Measurements from ENCODE around the gene TP53I3. TPM values are rescaled to one million over a fixed set of nuclear protein-coding genes. Genes with fewer than 3 reads are reported as not detected.

TP53I3 gene
- total and polyA plus RNA-seq, 2 of the 4 experiments (the other 2 are of a cell fraction) = 25.5 to 42.2 TPM

DNA sequence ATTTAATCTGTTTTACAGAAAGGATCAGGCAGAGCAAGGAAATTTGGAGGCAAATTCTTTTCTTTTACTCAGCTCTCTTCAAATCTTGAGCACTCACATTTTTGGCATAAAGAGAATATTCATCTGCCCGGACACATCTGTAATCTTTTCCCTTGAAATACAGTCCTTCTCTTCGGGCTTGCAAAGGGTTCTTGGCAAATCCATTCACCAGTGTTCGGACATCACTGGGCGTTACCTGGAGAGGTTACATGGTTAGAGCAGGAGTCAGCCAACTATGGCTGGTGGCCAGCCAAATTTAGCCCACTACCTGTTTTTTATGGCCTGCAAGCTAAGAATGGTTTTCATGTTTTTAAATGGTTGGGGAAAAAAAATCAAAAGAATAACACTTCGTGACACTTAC lies 36.4 kb upstream of the TP53I3 start:
- H2BK15ac ChIP-seq (ENCODE audit: low read depth, low read length) = no peak overlapping the region
- no peak overlapping the region for H4K91ac ChIP-seq (ENCODE audit: insufficient read depth, low read depth, low read length)
- H3K9ac ChIP-seq (ENCODE audit: low read depth, low read length) = no peak overlapping the region
- H3K9me1 ChIP-seq (ENCODE audit: insufficient read depth, low read length) = peaks cover 6% of the 10 kb centered on the region
- H3K36me3 ChIP-seq (ENCODE audit: control insufficient read depth, insufficient read depth, low read length) = no peaks in the 10 kb centered on the region
- H2BK120ac ChIP-seq (ENCODE audit: low read depth, low read length) = no peak overlapping the region
- no peaks in the 10 kb centered on the region for H3K27me3 ChIP-seq (ENCODE audit: control insufficient read depth, insufficient read depth, low read length)
- BruUV-seq (replicated peaks) = no TSS peak
- H3K18ac ChIP-seq (ENCODE audit: low read depth, low read length) = no peak overlapping the region
- no peak overlapping the region for H3K23ac ChIP-seq (ENCODE audit: low read depth, low read length)
- H3K4me3 ChIP-seq (ENCODE audit: insufficient read depth, low read depth, low read length) = no peak overlapping the region
- ATAC-seq (ENCODE audit: low read depth) (no peak), DNase-seq (no peak)
- TF ChIP-seq MXI1 (IDR thresholded peaks at IDR 0.05; ENCODE audit: borderline replicate concordance, low read depth, low read length) = no peak
- TF ChIP-seq SMC3 (IDR thresholded peaks at IDR 0.05; ENCODE audit: low read depth, low read length) = no peak
- TF ChIP-seq RFX5 (IDR thresholded peaks at IDR 0.05; ENCODE audit: low read depth, low read length) = no peak
- TF ChIP-seq RCOR1 (IDR thresholded peaks at IDR 0.05; ENCODE audit: insufficient replicate concordance, low read length) = no peak
- TF ChIP-seq, protein P1, sequence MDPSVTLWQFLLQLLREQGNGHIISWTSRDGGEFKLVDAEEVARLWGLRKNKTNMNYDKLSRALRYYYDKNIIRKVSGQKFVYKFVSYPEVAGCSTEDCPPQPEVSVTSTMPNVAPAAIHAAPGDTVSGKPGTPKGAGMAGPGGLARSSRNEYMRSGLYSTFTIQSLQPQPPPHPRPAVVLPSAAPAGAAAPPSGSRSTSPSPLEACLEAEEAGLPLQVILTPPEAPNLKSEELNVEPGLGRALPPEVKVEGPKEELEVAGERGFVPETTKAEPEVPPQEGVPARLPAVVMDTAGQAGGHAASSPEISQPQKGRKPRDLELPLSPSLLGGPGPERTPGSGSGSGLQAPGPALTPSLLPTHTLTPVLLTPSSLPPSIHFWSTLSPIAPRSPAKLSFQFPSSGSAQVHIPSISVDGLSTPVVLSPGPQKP (IDR thresholded peaks at IDR 0.05; ENCODE audit: borderline replicate concordance, low read depth, low read length) = no peak
- no peak for TF ChIP-seq FOS (IDR thresholded peaks at IDR 0.05; ENCODE audit: low read depth, low read length)
- TF ChIP-seq BHLHE40 (IDR thresholded peaks at IDR 0.05; ENCODE audit: low read depth, low read length) = no peak
- TF ChIP-seq, protein P2, sequence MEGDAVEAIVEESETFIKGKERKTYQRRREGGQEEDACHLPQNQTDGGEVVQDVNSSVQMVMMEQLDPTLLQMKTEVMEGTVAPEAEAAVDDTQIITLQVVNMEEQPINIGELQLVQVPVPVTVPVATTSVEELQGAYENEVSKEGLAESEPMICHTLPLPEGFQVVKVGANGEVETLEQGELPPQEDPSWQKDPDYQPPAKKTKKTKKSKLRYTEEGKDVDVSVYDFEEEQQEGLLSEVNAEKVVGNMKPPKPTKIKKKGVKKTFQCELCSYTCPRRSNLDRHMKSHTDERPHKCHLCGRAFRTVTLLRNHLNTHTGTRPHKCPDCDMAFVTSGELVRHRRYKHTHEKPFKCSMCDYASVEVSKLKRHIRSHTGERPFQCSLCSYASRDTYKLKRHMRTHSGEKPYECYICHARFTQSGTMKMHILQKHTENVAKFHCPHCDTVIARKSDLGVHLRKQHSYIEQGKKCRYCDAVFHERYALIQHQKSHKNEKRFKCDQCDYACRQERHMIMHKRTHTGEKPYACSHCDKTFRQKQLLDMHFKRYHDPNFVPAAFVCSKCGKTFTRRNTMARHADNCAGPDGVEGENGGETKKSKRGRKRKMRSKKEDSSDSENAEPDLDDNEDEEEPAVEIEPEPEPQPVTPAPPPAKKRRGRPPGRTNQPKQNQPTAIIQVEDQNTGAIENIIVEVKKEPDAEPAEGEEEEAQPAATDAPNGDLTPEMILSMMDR (conservative IDR thresholded peaks at IDR 0.05; ENCODE audit: low read depth, low read length) = no peak
- TF ChIP-seq, protein P3, sequence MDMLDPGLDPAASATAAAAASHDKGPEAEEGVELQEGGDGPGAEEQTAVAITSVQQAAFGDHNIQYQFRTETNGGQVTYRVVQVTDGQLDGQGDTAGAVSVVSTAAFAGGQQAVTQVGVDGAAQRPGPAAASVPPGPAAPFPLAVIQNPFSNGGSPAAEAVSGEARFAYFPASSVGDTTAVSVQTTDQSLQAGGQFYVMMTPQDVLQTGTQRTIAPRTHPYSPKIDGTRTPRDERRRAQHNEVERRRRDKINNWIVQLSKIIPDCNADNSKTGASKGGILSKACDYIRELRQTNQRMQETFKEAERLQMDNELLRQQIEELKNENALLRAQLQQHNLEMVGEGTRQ (IDR thresholded peaks at IDR 0.05; ENCODE audit: low read depth, low read length) = no peak
- TF ChIP-seq POLR2A (IDR thresholded peaks at IDR 0.05; ENCODE audit: low read depth, low read length) = no peak
- no peak for TF ChIP-seq MAZ (IDR thresholded peaks at IDR 0.05; ENCODE audit: borderline replicate concordance, low read depth, low read length)
- no peak for TF ChIP-seq RAD21 (IDR thresholded peaks at IDR 0.05; ENCODE audit: low read length)
- TF ChIP-seq CEBPB (IDR thresholded peaks at IDR 0.05; ENCODE audit: low read depth, low read length) = no peak
- no peak for TF ChIP-seq MAFK (IDR thresholded peaks at IDR 0.05; ENCODE audit: low read depth, low read length)
- no peak for TF ChIP-seq NFE2L2 (IDR thresholded peaks at IDR 0.05; ENCODE audit: low read depth, low read length)
- no peak for TF ChIP-seq CHD1 (IDR thresholded peaks at IDR 0.05; ENCODE audit: low read depth, low read length)
- H2AFZ ChIP-seq (replicated peaks; ENCODE audit: low read length, poor library complexity) = no peak overlapping the region
- H4K5ac ChIP-seq (ENCODE audit: low read depth, low read length) = no peak overlapping the region
- H2BK5ac ChIP-seq (ENCODE audit: low read depth, low read length, poor library complexity, severe bottlenecking) = no peak overlapping the region
- intact Hi-C loops (cut with micrococcal nuclease) (no loop called here), in situ Hi-C loops (cut with MboI; ENCODE audit: low sequenced_read_pairs) (no loop called here), dilution Hi-C loops (cut with HindIII; ENCODE audit: low sequenced_read_pairs, unreplicated experiment) (no loop called here)
- H3K4me1 ChIP-seq (ENCODE audit: control insufficient read depth, insufficient read depth, low read length) = no peaks in the 10 kb centered on the region
- H4K8ac ChIP-seq (ENCODE audit: low read depth in 2 of 2, low read length in 2 of 2) = no peak overlapping the region
- WGBS, 2 experiments (ENCODE audit: extremely low coverage in 2 of 2, insufficient read length in 1 of 2) = no CpG with 5 or more reads among the region's 5 CpGs
- H3K4me2 ChIP-seq (ENCODE audit: low read depth, low read length) = no peak overlapping the region
- H2BK20ac ChIP-seq (ENCODE audit: low read depth, low read length) = no peak overlapping the region
- ChIA-PET CTCF (no interaction called here), POLR2A (ENCODE audit: unreplicated experiment) (no interaction called here)
- peaks cover 20 to 24% of the 10 kb centered on the region in 2 experiments for H3K79me1 ChIP-seq (ENCODE audit: low read depth in 1 of 2, low read length in 2 of 2)
- no peaks in the 10 kb centered on the region for H3K9me3 ChIP-seq (ENCODE audit: control insufficient read depth, insufficient read depth, low read length)
- H3K27ac ChIP-seq (ENCODE audit: insufficient read depth, low read length) = no peak overlapping the region
- no peak overlapping the region for H2AK5ac ChIP-seq (ENCODE audit: low read depth, low read length)
- no peak overlapping the region for H3K4ac ChIP-seq (ENCODE audit: low read depth, low read length)
- no peak overlapping the region for H3K56ac ChIP-seq (ENCODE audit: extremely low read depth, insufficient read depth, low read length)
- H4K20me1 ChIP-seq (ENCODE audit: insufficient read depth, low read length) = no peaks in the 10 kb centered on the region
- no peak overlapping the region for H2AK9ac ChIP-seq (replicated peaks; ENCODE audit: low read depth, low read length, poor library complexity)
- H3K14ac ChIP-seq (replicated peaks; ENCODE audit: low read depth, low read length) = no peak overlapping the region
